Measurements from ENCODE around the gene BTK.

BTK gene

DNA sequence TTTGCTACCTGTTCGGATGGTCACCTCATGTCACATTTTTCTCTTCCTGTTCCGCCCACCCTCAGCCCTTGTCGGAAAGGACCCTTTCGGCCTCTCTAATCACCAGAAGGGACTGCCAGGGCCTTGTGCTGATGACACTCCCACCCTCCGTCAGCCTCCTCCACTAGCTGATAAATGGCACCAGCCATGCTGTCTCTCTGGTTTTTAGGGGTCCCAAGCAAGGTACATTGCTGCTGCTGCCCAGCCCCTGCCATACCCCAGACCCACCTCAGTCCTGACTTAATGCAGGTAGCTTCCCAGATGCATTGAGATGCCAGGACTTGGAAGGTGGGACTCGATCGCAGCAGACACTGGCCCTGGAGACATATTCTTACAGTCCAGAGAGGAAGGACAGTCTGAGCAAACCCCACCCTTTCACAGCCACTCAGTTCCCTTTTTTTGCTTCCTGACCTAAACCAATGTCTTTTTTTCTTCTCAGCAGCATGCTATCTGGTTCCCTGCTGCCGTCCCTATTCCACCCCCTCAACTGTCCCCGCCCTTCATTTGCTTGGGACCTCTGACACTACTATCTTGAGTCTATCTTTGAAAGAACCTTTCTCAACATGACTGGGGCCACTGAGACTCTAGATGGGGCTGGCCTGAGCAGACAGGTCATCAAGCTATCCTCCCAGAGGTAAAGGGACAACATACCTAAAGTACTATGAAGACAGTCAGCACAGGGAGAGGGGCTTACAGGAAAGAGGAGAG is at the start of gene BTK:
BTK (minus strand) TSS at position 397 of the 747 bp plus-strand sequence. CDS start 10,907 bp downstream, outside the sequence.
- DNase-seq (ENCODE audit: low spot score): no peak

DNA sequence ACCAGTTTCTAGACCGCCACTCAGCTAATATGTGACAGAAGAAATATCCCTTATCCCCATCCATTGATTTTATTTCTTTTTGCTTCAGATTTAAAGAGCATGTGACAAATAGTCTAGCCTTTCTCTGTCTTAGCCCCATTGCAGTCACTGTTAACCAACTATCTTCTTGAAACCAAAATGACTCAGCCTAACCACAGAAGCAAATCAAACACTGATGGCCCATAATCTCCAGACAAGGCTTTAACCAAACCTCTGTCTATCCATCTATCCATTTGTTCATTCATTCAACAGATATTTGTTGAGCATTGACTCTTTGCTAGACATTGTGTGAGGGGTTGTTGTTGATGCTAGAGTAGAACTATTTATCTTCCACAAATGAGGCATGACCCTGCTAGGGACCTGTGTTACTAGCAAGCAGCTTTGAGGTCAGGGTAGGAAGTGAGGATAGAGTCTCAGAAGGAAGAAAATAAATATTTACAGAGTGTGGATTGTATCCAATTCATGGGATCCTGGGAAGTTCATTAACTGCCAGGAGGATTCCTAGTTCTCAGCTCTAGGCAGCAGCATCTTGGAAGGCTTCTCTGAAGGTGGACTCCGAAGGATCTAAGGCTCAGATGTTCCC is 44.6 kb upstream of the BTK start:
- no peak for DNase-seq (ENCODE audit: low spot score)

DNA sequence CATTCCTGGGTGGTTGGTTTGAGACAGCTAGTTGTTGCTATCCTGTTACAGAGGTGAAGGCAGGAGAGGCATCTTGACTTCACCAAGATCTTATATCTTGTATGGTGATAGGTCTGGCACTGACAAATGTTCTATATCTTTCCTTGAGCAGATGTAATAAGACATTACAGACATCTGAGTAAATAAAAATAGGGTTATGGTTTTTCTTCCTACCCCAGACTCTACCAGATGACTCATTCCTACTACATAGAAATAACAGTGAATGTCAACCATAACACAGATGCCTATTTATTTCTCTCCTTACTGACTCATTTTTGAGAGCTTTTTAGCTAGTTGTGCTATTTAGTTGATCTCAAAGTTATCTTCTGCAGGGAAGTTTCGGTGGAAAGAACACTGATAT is 43.9 kb upstream of the BTK start:
- DNase-seq (ENCODE audit: low spot score): peak; percentile 12

DNA sequence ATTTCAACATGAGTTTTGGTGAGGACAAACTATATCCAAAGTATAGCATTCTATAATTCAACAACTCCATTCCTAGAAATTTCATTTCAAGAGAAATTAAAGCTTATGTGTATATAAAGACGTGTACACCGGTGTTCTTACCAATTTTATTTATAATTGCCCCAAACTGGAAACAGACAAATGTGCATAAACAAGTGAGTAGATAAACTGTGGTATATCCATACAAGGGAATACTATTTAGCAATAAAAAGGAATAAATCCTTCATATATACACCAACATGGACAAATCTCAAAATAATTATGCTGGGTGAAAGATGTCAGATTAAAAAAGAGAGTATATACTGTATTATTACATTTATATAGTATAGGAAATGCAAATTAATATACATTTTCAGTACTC is 42.0 kb upstream of the BTK start:
- no peak for DNase-seq (ENCODE audit: low spot score)

DNA sequence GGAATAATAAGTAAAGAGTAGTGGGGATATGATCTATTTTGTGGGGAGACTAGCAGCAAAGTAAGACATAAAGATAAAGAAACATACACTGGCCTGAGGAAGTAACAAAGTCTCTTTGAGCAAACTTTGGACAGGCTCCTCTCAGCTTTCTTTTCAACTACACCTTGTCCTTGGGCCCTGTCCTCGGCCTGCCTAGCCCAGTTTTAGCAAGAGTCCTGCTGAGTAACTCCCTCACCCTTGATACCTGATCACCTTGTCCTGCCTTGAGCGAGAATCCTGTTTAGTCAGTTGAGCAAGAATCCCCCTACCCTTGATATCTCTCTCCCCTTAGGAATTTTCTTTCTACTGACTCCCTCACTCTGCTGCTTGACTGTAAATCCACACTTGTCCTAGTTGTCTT is 33.5 kb upstream of the BTK start:
- no peak for DNase-seq (ENCODE audit: low spot score)

DNA sequence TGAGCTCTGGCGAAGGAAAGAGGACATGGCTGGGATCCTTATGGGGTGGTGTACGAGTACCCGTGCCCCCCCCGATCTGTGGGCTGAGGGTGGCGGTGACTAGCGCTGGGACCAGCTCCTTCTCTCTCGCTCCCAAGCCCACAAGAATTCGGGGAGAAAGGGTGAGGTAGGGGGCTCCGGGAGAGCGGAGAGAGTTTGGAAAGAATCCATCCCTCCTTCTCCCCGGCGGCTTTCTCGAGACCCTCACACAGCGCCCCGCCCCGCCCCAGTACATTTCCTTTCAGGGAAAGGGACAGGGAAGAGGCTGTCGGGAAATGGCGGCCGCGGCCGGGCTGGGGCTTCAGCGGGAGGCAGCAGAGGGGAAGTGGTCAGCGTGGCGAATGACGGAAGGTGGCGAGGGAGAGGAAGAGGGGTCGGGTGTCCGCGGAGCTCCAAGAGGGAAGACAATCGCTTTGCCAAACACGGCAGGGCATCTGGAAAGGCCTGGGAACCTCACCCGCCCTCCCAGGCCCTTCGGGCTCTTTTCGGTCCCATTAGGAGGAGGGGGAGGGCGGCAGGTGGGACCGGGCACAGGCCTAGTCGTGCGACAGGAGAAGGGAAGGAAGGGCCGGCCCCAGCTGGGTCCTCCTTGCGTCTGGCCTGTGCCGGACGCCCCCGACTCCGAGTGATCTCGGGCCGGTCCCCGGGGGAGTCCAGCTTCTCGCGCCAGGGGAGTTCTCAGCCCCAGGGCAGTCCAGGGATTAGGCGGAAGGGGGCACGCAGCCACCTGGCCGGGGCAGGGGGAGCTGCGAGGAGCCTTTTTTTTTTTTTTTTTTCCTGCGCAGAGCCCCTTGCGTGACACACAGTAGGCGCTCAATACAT is 32.2 kb upstream of the BTK start:
- peak; percentile 21 for DNase-seq (ENCODE audit: low spot score)

DNA sequence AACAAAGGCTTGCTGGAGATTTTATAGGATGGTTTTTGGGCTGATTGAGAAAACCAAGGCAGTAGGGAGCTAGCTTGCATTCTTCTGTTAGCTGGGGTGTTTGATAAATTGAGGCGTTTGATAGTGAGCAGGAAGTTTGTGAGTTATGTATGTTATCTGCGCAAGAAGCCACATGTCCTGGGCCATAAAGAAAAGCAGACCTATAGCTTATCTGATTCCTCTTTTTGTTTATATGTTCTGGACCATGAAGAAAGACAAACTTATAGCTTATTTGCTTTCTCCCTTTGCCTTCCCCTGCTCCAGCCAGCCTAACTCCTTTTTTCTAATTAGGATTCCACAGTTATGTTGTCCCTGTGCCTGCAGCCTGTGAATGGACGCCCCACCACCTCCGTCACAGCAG is 31.2 kb upstream of the BTK start:
- DNase-seq (ENCODE audit: low spot score): no peak

DNA sequence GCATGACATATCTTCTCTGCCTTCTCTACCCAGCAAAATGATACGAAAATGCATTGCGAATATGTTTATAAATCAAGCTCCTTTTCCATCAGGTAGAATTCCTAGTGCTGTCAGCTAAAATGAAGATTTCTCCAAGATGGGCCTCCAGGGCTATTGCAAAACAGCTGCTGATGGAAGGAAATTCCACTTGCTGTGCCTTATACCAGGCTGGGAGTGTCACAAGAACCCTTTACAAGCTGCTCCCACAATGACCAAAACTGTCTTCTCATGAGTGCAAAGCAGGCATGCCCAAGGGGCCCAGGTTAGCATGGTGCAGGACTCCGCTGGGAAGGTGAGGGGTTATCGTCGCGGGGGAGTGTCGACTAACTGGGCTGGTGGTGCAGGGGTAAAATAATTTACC is 30.7 kb upstream of the BTK start:
- DNase-seq (ENCODE audit: low spot score): no peak

DNA sequence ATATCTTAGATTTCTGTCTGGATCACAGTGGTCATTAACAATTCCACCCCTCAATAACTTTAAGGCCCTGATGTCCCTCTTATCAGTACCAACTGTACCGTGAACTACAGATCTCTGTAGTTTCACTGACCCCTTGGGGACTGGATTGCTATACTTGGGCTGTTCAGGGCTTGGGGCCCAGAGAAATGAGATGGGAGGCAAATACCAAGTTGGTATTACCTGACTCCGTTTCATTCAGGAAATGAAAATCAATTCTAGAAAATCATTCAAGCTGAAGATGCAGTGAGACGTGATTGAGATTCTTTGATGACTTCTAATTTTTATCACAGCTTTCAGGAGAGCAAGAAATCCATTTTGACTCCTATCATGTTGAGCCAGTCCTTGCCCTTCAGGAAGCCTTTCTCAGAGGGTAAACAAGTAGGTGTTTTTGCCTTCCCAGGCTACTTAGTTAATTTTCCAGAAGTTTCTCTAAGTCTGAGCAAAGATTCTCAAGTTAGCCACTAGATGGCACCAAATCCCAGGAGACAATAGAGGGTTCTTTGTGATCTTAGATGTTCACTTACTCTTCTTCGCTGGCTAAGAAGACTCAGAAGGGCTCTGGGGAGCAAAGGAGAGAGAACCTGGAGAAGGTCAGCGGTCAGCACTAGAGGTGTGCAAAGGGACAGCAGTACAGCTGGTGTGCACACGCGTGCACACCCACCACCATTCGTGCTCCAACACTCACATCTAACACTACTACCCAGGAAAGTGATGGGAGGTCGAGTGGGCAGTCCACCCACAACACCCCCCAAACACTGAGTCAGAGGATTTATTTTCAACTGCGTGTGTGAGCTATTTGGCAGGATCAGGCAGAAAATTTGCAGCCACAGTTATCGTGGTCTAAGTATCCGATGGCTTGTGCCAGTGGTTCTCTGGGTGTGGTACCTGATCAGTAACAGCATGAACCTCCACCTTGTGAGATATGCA is 29.5 kb upstream of the BTK start:
- DNase-seq (ENCODE audit: low spot score): peak; percentile 63

DNA sequence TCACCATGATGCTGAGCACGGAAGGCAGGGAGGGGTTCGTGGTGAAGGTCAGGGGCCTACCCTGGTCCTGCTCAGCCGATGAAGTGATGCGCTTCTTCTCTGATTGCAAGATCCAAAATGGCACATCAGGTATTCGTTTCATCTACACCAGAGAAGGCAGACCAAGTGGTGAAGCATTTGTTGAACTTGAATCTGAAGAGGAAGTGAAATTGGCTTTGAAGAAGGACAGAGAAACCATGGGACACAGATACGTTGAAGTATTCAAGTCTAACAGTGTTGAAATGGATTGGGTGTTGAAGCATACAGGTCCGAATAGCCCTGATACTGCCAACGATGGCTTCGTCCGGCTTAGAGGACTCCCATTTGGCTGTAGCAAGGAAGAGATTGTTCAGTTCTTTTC is 26.0 kb upstream of the BTK start:
- DNase-seq (ENCODE audit: low spot score): no peak

DNA sequence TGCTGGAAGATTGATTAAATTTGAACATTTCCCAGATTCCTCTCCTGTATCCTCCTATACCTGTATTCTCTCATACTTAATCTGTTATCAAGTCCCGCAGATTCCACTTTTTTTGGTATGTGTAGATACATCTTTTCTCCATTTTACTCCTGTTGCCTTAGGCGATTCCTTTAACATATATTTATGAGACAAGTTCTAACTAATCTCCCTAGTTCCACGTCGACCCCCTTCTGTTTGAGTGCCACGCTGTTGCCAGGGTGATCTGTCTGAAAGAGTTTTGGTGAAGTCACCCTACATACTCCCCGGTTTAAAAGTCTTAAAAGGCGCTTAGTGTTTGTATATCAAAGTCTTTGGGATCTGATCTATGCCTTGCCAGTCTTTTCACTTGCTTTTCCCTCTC is 24.5 kb upstream of the BTK start:
- no peak for DNase-seq (ENCODE audit: low spot score)

DNA sequence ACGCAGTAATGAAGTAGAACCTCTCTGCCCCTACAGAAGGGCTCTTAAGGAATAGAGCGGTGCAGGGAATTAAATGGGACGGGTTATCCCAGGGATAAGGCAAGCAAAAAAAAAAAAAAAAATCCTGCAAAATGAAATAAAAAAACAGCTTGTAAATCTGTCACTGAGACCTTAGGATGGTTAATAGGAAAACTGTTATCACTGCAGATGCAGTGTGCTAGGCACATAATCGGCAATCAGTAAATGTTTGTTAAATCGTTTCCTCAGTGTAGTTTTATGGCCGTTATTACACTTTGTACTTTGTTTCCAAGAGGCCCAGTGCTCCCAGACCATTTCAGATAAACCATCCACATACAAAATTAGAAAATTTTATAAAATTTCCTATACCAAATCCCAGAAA is 23.1 kb upstream of the BTK start:
- DNase-seq (ENCODE audit: low spot score): no peak

DNA sequence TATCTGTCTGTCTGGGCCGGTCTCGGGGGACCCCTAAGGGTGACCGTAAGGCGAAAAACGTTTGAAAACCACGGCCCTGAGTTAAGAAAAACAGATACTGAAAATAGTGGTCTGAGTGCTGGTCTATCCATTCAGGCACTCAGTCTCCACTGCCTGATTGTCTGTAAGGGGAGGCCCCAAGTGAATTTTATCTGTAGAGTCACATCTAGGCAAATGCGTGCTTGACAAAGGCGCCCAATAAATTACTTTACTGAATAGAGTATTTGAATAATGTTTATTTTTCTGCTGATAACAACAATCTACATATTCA is 22.5 kb upstream of the BTK start:
- no peak for DNase-seq (ENCODE audit: low spot score)

DNA sequence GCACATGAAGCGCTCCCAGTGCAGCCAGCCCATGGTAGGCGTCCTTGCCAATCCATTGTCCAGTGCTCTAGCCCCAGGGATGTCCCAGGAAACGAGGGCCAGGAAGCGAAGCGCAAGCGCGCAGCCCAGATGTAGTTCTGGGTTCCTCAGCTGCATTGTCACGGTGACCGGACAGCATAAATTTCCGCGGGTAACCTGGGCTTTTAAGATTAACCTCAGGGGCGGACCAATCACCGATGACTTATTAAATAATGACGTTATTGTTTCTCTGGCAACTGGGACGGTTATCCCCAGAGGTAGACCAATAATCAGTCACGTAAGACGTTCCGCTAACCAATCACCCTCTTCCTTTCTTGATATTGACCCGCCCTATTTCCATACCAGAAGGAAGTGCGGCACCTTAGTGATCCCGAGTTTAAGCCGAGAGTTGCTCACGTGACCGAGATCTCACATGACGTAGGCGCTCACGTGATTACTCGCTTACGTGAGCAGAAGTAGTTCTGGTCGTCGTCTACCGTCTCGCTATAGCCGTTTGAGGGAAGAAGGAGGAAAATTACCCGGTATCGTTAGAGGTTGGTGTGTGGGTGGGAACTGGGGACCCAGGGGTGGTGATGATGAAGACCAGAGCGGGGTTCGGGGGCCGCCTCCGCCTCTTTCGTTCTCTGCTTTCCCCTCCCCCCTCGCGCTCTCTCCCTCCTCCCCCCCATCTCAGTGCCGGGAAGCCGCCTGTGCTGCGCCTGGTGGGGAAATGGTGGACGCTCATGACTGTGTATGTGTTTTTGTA is 21.9 kb upstream of the BTK start, which contains the start of the genes GLA and HNRNPH2:
GLA (minus strand) TSS at position 178 of the 784 bp plus-strand sequence; CDS start at position 156, 22 bp downstream.
HNRNPH2 (plus strand) TSS at position 475 of the 784 bp plus-strand sequence. CDS start 3,767 bp downstream, outside the sequence.
- DNase-seq (ENCODE audit: low spot score): peak; percentile 79

DNA sequence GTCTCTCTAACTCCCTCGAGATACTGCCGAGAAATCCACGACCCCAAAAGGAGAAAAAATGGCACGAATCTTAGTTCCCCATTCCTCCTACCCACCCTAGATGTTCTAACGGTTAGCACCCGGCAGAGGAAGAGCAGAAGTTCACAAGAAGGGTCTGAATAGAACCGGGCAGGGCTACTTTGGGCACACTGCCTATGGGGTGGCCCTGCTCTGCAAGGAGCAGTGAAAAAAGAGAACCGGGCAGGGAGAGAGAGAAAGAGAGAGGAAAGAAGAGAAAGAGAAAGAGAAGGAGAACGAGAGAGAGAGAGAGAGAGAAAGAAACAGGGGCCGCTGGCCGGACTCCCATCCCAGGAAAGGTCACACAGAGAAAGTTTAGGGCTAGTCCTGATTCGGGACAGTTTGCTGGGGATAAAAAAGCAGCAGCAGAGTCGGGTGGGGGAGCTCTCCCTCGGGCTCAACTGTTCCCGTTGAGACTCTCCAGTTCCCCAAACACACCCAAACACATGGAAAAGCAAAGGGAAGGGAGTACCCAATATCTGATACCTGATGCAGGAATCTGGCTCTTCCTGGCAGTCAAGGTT is 21.3 kb upstream of the BTK start:
- DNase-seq (ENCODE audit: low spot score): no peak

DNA sequence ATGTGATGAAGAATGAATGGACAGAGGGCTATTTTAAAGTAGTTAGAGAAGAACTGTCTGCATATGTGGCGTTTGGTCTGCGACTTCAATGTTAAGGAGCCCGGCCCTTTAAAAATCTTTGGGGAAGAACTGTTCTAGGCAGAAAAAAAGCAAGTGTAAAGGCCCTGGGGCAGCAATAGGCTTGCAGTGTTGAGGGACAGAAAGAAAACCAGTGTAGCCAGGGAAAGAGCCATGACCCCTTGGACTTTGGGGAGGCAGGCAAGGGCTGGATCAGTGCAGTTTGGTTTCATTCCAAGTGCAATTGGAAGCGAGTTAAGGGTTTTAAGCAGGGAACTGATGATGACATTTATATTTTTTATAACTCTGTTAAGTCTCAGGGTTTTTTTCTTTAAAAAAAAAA is 13.8 kb upstream of the BTK start:
- no peak for DNase-seq (ENCODE audit: low spot score)

DNA sequence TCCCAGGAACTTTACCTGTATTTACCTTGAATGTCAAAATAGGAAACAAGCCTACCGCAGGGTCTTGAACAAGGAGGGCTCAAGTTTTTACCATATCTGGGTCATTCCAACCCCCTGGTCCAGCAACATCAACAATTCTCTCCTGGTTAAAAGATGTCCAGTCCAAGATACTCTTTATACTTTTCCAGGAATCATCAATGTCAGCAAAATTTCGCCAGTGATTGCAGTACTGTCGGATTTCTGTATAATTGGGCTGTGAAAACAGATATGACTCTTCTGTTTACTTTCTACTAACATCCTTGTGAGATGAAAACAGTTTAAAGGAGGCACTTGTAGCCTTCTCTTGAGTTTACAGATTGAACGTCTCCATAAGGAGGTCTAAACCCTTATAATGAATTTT is 12.7 kb upstream of the BTK start:
- no peak for DNase-seq (ENCODE audit: low spot score)

DNA sequence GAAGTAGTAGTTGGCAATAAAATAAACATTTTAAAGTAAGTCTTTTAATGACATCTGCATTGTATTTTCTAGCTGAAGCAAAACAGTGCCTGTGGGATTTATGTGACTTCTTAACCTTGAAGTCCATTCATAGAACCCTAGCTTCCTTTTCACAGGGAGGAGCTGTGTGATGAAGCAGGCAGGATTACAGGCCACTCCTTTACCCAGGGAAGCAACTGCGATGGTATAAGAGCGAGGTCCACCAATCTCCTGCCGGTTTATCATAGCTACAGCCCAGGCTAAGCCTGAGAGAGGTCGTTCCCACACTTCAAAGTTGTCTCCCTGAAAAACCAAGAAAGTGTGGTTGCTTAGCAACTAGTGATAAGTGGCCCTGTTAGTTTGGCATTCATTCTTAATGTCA is 11.8 kb upstream of the BTK start:
- no peak for DNase-seq (ENCODE audit: low spot score)

DNA sequence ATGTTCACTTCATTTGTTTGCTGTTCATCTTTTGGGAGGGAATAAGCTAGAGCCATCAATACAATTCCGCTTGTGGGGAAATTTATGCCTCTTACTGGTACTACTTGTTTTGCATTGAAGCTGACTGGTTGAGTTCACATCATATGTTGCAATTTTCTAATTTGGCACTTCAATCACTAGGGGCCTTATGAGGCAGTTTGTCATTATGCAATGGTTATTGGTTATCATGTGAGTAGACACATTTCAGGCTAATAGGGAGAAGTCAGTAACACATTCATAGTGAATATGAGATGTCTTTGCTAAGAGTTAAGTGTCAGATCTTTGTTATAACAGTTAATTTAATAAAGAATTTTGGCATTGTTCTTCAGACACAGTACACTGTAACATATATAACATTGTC is 9.8 kb upstream of the BTK start:
- DNase-seq (ENCODE audit: low spot score): no peak

DNA sequence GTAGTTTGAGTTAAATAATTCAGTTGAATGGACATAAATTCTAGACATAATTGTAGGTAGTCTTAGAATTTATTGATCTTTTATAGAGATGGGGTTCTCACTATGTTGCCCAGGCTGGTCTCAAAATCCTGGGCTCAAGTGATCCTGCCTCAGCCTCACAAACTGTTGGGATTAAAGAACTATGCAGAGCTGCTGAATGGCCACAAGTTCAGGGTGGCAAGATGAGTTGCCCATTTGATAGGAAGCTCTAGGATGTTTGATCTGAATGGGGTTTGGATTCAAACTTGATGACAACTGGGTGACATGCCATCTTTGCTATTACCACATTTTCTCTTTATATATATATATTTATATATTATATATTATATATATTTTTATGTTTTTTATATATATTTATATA is 8.4 kb upstream of the BTK start:
- no peak for DNase-seq (ENCODE audit: low spot score)

Measured in AG08396 (cell line).